Measurements from ENCODE around the gene THRB.

Gene THRB

GRCh38 chr3:24271228-24271627, 223.4 kb downstream of the THRB start:
- no peak for DNase-seq (ENCODE audit: extremely low read depth, low read depth)
- TF ChIP-seq, protein P1, sequence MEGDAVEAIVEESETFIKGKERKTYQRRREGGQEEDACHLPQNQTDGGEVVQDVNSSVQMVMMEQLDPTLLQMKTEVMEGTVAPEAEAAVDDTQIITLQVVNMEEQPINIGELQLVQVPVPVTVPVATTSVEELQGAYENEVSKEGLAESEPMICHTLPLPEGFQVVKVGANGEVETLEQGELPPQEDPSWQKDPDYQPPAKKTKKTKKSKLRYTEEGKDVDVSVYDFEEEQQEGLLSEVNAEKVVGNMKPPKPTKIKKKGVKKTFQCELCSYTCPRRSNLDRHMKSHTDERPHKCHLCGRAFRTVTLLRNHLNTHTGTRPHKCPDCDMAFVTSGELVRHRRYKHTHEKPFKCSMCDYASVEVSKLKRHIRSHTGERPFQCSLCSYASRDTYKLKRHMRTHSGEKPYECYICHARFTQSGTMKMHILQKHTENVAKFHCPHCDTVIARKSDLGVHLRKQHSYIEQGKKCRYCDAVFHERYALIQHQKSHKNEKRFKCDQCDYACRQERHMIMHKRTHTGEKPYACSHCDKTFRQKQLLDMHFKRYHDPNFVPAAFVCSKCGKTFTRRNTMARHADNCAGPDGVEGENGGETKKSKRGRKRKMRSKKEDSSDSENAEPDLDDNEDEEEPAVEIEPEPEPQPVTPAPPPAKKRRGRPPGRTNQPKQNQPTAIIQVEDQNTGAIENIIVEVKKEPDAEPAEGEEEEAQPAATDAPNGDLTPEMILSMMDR (IDR thresholded peaks at IDR 0.05; ENCODE audit: low read depth, low read length) = no peak

- no peak for DNase-seq (ENCODE audit: extremely low read depth, low read depth)
- TF ChIP-seq, protein P1 (IDR thresholded peaks at IDR 0.05; ENCODE audit: low read depth, low read length) = no peak
Observed at GRCh38 chr3:24270744-24271143, 223.9 kb downstream of the THRB start.

DNA sequence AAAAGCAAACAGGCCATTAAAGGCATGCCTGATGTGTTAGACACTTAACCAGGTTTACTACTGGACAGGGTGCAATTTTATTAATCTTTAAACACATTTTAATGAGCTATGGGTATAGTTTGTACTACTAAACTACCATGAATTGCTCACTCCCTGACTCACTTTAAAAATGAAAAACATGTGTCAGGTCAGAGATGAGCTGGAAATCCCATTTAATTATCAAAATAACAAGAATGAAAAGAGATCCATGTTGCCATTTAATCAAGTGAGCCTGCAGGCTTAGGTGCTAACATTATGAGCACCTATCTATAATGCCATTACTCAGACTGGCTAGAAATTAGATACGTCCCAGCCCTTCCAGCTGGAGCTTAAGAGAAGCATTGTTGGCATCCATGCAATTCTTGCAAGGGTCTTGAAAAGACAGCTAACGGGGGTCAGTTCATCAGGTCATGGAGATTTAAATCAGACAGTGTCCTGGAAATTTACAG, 224.4 kb downstream of the THRB start:
- no peak for DNase-seq (ENCODE audit: extremely low read depth, low read depth)
- TF ChIP-seq, protein P1 (IDR thresholded peaks at IDR 0.05; ENCODE audit: low read depth, low read length) = no peak

- TF ChIP-seq, protein P1 (IDR thresholded peaks at IDR 0.05; ENCODE audit: low read depth, low read length) = peak; percentile 71
- no peak for DNase-seq (ENCODE audit: extremely low read depth, low read depth)
Observed at GRCh38 chr3:24264748-24265158, 229.9 kb downstream of the THRB start.

- DNase-seq (ENCODE audit: extremely low read depth, low read depth) = no peak
- TF ChIP-seq, protein P1 (IDR thresholded peaks at IDR 0.05; ENCODE audit: low read depth, low read length) = no peak
Observed at GRCh38 chr3:24264011-24264410, 230.6 kb downstream of the THRB start.

GRCh38 chr3:24263069-24263668, 231.5 kb downstream of the THRB start:
- no peak for DNase-seq (ENCODE audit: extremely low read depth, low read depth)

DNA sequence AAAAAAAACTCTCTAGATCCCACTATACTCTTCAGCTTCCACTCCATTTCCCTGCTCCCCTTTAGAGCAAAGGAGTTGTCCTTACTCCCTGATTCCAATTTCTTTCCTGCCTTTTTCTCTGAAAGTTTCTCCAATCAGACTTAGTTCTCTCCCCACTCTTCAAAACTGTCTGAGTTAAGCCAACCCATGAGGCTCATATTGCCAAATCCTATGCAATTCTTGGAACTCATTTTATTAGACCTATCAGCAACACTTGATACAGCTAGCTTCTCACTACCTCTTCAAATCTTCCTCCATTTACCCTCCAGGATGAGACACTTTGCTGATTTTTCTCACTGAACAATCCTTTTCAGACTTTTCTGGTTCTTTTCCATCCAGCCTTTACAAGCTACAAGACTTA, 233.1 kb downstream of the THRB start:
- DNase-seq (ENCODE audit: extremely low read depth, low read depth) = no peak
- TF ChIP-seq, protein P1 (IDR thresholded peaks at IDR 0.05; ENCODE audit: low read depth, low read length) = no peak

More at GRCh38 chr3:24263069-24263668, 231.5 kb downstream of the THRB start:
- TF ChIP-seq, protein P1 (IDR thresholded peaks at IDR 0.05; ENCODE audit: low read depth, low read length) = no peak
